GM18870 (cell line): ENCODE data around the gene AZGP1.
"Not testable (repeated sequence)": the region's sequence is repeated elsewhere in the genome, so short reads cannot be mapped to it uniquely, and the experiment has no call there.

Experiments used
- ATAC-seq: cut with Tn5 transposase; IDR thresholded peaks from one replicate; pipeline ENCODE4 v1.9.1; 2021; ENCODE audit warnings: moderate library complexity; ENCODE audit not compliant: unreplicated experiment

The AZGP1 gene

GRCh38 chr7:99952649-99953048, 23.2 kb downstream of the AZGP1 start:
- ATAC-seq, result not testable (repeated sequence)

- ATAC-seq, result not testable (repeated sequence)
Measured at GRCh38 chr7:99950819-99951218, 25.0 kb downstream of the AZGP1 start.

- no peak for ATAC-seq
Measured at GRCh38 chr7:99949645-99950228, 26.1 kb downstream of the AZGP1 start.

- no peak for ATAC-seq
Measured at GRCh38 chr7:99947608-99948007, 28.2 kb downstream of the AZGP1 start.

- ATAC-seq, result no peak
Measured at GRCh38 chr7:99944497-99945070, 31.2 kb downstream of the AZGP1 start.

GRCh38 chr7:99943641-99944496, 32.0 kb downstream of the AZGP1 start:
- ATAC-seq, result no peak

- no peak for ATAC-seq
Measured at GRCh38 chr7:99938296-99938695, 37.5 kb downstream of the AZGP1 start.

- ATAC-seq, result not testable (repeated sequence)
Measured at GRCh38 chr7:99935009-99935408, 40.8 kb downstream of the AZGP1 start.

GRCh38 chr7:99930376-99930775, 45.5 kb downstream of the AZGP1 start:
- ATAC-seq, result no peak

GRCh38 chr7:99929730-99930053, 46.1 kb downstream of the AZGP1 start:
- no peak for ATAC-seq

GRCh38 chr7:99928994-99929729, 46.7 kb downstream of the AZGP1 start, which contains the start of gene GJC3:
Gene GJC3 (minus strand): TSS chr7:99929620. CDS start chr7:99929620, 0 bp downstream.
- no peak for ATAC-seq

- ATAC-seq, result no peak
Measured at GRCh38 chr7:99928188-99928587, 47.6 kb downstream of the AZGP1 start.

GRCh38 chr7:99927536-99927935, 48.3 kb downstream of the AZGP1 start:
- no peak for ATAC-seq

- ATAC-seq, result no peak
Measured at GRCh38 chr7:99926321-99926720, 49.5 kb downstream of the AZGP1 start.

GRCh38 chr7:99923200-99923599, 52.6 kb downstream of the AZGP1 start:
- ATAC-seq, result no peak

- ATAC-seq, result no peak
Measured at GRCh38 chr7:99920149-99920548, 55.7 kb downstream of the AZGP1 start.

GRCh38 chr7:99919814-99920112, 56.1 kb downstream of the AZGP1 start:
- ATAC-seq, result no peak

GRCh38 chr7:99918959-99919813, 56.6 kb downstream of the AZGP1 start, which contains the start of gene TRIM4:
Gene TRIM4 (minus strand): TSS chr7:99919530. CDS start chr7:99919401, 129 bp downstream.
- ATAC-seq, result peak; percentile 69
